Measurements from ENCODE around the gene AGPAT1.

AGPAT1 gene

GRCh38 chr6:32133786-32134185 is 42.1 kb downstream of the AGPAT1 start:
- DNase-seq (ENCODE audit: low read depth): no peak
- in situ Hi-C loops (cut with HindIII; ENCODE audit: low sequenced_read_pairs): no loop called here
- no peak overlapping the region for H3K4me3 ChIP-seq (ENCODE audit: low read depth, low read length)
- TF ChIP-seq CTCF (IDR thresholded peaks at IDR 0.05; ENCODE audit: low read depth, low read length, missing control alignments): no peak

- H3K4me3 ChIP-seq (ENCODE audit: low read depth, low read length): no peak overlapping the region
- TF ChIP-seq CTCF (IDR thresholded peaks at IDR 0.05; ENCODE audit: low read depth, low read length, missing control alignments): no peak
- DNase-seq (ENCODE audit: low read depth): no peak
- in situ Hi-C loops (cut with HindIII; ENCODE audit: low sequenced_read_pairs): no loop called here
Observed at GRCh38 chr6:32132110-32132509, 43.8 kb downstream of the AGPAT1 start.

GRCh38 chr6:32131439-32131948 is 44.4 kb downstream of the AGPAT1 start:
- H3K4me3 ChIP-seq (ENCODE audit: low read depth, low read length): no peak overlapping the region
- no peak for TF ChIP-seq CTCF (IDR thresholded peaks at IDR 0.05; ENCODE audit: low read depth, low read length, missing control alignments)
- in situ Hi-C loops (cut with HindIII; ENCODE audit: low sequenced_read_pairs): no loop called here
- no peak for DNase-seq (ENCODE audit: low read depth)

GRCh38 chr6:32129297-32130088 is 46.4 kb downstream of the AGPAT1 start:
- in situ Hi-C loops (cut with HindIII; ENCODE audit: low sequenced_read_pairs): loop anchor here (10.0 kb wide), 1 partner anchor 55 kb away; the partner anchor contains the start of gene AGER
- no peak for TF ChIP-seq CTCF (IDR thresholded peaks at IDR 0.05; ENCODE audit: low read depth, low read length, missing control alignments)
- DNase-seq (ENCODE audit: low read depth): peak; percentile 28
- peak overlapping the region; percentile 74 for H3K4me3 ChIP-seq (ENCODE audit: low read depth, low read length)

GRCh38 chr6:32128751-32129296 is 47.1 kb downstream of the AGPAT1 start:
- no peak for TF ChIP-seq CTCF (IDR thresholded peaks at IDR 0.05; ENCODE audit: low read depth, low read length, missing control alignments)
- H3K4me3 ChIP-seq (ENCODE audit: low read depth, low read length): peak overlapping the region; percentile 74
- no peak for DNase-seq (ENCODE audit: low read depth)
- in situ Hi-C loops (cut with HindIII; ENCODE audit: low sequenced_read_pairs): loop anchor here (10.0 kb wide), 1 partner anchor 56 kb away; the partner anchor contains the start of gene AGER

GRCh38 chr6:32127717-32128592 is 47.9 kb downstream of the AGPAT1 start, which contains the start of gene ATF6B:
Gene ATF6B, minus strand, starts transcription at chr6:32128246. Its CDS starts 39 bp downstream, at chr6:32128207.
- peak within 1 kb of the TSS; percentile 75 for H3K4me3 ChIP-seq (ENCODE audit: low read depth, low read length)
- no peak for TF ChIP-seq CTCF (IDR thresholded peaks at IDR 0.05; ENCODE audit: low read depth, low read length, missing control alignments)
- DNase-seq (ENCODE audit: low read depth): peak; percentile 99
- in situ Hi-C loops (cut with HindIII; ENCODE audit: low sequenced_read_pairs): loop anchor here (10.0 kb wide), 1 partner anchor 57 kb away; the partner anchor contains the start of gene AGER
